Activated T-helper 1 cell treated with anti-CD3 and anti-CD28 coated beads, Interleukin-2, amount 50 U/mL, for 16 hours (primary cell): ENCODE results near the gene KRTAP10-11.
"Not testable (repeated sequence)": the region's sequence is repeated elsewhere in the genome, so short reads cannot be mapped to it uniquely, and the experiment has no call there.

Experiments
- DNase-seq, 2 donors: peaks; one replicate each; pipeline ENCODE4 v3.0.0-alpha.2; 2020; ENCODE audit warnings: low read depth in 1 of 2, low spot score in 1 of 2

Gene KRTAP10-11

GRCh38 chr21:44614961-44615391 is 31.2 kb upstream of the KRTAP10-11 start:
- no peak for DNase-seq

- no peak for DNase-seq
Observed at GRCh38 chr21:44615466-44615865, 30.7 kb upstream of the KRTAP10-11 start.

DNA sequence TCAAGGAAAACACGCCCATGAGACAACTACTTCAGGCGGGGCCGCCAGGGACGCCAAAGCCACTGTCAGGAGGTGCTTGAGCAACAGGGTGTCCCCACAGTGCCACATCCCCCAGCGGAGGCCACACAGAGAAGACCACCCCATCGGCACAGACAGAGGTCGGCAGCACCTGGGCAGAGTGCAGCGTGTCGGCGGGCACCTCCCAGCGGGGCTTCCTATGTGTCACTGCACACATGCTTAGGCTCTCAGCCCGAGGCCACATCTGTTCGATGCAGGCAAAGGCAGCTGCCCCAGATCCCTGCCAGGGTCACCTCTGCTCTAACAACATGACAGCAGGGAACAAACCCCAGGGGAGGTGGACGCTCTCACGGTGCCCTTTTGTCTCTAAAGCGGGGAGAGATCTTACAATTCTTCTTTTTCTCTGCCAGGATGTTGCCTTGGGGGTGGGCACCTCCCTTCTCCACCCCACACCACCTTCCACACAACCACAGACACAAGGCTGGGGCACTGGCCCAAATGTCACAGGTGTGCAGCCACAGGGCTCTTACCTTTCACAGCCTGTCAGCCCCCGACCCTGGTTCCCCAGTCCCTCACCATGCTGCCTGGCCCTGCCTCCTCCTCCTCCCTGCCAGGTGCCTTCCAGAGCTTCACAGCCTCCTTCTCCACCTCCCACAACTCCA is 30.2 kb upstream of the KRTAP10-11 start:
- no peak for DNase-seq

DNA sequence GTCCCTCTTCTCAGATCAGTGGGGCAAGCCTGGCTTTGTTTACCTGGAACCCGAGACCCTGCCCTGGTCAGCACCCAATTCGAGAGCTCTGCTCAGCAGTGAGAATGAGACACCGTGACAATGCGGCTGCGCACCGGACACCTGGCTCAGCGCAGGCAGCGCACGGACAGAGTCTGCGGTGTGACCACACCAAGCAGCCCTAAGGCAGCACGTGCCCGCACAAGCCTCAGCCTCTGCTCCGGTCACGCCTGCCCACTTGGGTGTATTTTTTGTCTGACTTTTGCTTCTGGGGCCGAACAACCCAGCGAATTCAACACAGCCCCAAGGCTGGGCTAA is 29.7 kb upstream of the KRTAP10-11 start:
- DNase-seq, result no peak

GRCh38 chr21:44617071-44617501 is 29.1 kb upstream of the KRTAP10-11 start:
- DNase-seq, result no peak

DNA sequence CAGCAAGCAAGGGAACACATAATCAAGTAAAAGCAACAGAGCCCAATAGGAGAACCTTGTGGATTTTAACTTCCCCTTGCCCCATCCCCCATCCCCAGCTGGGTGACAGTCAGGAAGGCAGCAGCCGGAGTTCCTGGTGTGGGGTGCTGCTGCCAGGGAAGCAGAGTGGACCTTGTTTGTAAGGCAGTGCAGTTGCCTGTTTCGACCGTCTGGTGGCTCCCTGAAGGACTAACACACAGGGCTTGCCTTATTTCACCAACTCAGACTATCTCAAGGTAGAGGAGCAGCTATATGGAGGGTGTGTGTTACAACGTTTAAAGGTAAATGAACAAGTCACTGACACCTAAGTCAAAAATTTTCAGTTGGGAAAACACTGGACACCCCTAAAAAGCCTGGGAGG is 27.7 kb upstream of the KRTAP10-11 start:
- DNase-seq, result no peak

GRCh38 chr21:44618909-44619308 is 27.3 kb upstream of the KRTAP10-11 start:
- peak; percentile 36 to 43 for DNase-seq

DNA sequence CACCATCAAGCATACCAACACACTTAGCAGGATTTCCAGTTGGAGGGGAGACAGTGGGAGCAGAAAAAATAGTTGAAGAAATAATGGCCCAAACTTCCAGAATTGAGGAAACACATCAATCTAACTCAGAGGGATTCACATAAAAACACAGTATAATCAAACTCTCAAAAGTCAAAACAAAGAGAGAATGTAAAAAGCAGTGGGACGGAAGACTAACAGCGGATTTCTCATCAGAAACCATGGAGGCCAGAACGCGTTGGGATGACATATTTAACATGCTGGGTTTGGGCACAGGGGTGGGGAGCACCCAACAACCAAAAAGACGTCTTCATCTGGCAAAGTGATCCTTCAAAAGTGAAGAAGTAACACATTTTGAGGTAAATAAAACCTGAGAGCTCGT is 26.3 kb upstream of the KRTAP10-11 start:
- DNase-seq, result no peak

DNA sequence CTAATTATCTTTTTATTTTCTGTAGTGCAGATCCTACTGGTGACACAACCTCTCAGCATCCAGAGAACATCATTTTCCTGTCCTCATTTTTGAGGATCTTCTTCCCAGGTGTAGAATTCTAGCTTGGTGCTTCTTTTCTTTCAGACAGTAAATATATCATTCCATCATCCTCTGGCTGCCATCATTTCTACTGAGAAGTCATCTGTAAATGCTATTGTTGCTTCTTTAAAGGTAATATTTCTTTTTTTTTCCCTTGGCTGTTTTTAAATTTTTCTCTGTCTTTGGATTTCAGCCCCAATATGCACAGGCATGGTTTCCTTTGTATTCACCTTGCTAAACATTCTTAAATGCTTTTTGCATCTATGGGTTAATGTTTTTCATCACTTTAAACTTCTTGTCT is 22.6 kb upstream of the KRTAP10-11 start:
- DNase-seq, result no peak

DNA sequence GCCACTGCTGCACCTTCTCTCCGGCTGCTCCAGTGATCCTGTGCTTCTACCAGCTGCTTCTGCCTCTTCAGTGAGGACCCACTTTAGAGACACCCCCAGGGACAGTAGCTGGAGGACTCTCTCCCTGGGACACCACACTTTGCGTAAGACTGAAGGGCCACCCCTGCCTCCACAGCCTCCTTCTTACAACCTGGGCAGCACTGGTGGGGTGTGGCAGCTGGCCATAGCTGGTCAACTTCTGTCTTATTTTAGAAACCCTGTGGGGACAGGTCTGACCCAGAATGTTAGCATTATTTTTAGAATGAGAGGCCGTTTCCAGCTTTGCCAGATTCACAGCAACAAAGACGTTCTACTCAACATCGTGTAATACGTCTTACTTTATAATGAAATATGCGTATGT is 20.5 kb upstream of the KRTAP10-11 start:
- no peak for DNase-seq

- DNase-seq, result no peak
Observed at GRCh38 chr21:44626262-44626661, 20.0 kb upstream of the KRTAP10-11 start.

DNA sequence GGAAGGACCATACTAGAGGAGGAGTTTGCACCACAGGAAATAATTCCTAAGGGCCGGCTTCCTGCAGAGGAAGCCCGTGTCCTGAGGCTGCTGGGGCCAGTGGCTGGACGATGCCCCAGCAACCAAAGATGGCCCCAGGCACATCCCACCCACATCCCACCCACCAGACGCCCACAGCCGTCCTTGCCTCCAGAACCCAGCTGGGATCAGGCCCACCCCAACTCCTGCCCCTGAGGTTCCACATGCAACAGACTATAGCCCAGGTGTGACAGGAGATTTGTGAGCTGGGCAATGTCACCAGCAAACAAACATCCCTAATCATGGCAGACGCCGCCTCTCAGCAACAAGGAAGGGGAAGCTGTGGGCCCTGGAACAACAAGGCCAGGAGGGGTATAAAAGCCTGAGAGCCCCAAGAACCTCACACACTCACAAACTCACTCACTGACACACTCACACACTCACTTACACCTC is 19.5 kb upstream of the KRTAP10-11 start, which contains the start of gene KRTAP10-9:
Gene KRTAP10-9 (plus strand): TSS at position 421 of the 471 bp plus-strand sequence. CDS start 79 bp downstream, outside the sequence.
- no peak for DNase-seq

- DNase-seq, result not testable (repeated sequence)
Observed at GRCh38 chr21:44627181-44627822, 18.9 kb upstream of the KRTAP10-11 start.

GRCh38 chr21:44627831-44628233 is 18.4 kb upstream of the KRTAP10-11 start:
- DNase-seq, result not testable (repeated sequence)

GRCh38 chr21:44628707-44629391 is 17.4 kb upstream of the KRTAP10-11 start:
- no peak for DNase-seq

DNA sequence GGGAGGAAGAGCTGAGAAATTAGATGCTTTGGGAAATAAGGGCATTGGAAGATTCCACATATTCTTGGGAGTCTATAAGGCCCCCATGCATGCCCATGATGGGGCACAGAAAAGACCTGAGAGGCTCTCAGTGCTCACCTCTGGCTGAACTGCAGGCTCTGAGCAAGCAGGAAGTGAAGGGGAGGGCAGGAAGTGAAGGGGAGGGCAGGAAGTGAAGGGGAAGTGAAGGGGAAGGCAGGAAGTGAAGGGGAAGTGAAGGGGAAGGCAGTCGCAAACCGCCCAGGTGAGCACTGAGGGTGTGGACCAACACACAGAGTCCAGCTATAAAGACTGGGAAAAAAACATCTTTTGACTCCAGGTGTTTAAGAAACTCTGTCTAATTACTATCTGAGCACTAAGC is 15.8 kb upstream of the KRTAP10-11 start:
- no peak for DNase-seq

DNA sequence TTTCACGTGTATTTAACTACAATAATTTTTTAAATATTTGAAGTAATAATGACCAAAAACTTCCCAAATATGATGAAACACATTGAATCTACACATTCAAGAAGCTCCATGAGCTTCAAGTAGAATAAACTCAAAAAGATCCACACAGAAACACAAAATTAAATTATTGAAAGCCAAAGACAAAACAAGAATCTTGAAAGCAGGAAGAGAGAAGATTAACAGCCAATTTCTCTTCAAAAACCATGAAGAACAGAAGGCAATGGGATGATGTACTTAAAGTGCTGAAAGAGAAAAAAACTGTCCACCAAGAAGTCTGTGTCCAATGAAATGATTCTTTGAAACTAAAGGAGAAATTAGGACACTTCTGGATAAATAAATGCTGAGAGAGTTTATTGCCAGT is 14.1 kb upstream of the KRTAP10-11 start:
- DNase-seq, result no peak

DNA sequence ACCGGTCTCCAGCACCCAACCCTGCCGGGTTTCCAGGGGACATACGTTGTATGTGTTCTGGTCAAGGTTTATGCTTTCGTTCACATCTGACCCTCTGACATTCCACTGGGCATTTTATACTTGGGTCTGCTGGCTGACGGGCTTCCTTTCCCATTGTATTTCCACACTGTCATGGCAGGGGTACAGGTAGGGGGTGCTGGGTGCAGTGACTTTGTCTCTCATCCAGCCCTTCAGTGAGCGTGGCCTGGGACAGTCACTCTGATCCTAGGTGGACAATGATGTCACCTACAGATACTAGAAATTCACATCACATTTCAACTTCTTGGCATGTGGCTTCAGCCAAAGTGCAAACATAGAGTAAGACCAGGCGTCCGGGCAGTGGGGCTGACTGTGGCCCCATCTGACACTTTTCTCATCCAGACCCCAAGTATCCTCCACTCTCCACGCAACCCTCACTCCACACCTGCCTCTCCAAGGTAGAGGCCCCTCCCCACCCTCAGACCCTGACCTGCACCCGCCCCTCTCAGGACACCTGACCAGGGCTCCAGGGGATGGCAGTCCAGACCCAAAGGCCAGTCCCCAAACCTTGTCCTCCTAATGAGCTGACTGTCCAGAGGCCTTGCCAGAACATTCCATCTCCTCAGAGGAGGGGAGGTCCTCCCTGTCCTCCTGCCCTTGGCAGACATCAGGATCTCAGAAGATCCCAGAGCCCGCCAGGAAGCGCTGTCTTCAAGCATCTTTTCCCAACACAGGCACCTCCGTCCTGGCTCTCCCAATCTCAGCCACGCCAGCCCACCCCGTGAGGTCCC is 9.8 kb upstream of the KRTAP10-11 start:
- DNase-seq, result no peak

DNA sequence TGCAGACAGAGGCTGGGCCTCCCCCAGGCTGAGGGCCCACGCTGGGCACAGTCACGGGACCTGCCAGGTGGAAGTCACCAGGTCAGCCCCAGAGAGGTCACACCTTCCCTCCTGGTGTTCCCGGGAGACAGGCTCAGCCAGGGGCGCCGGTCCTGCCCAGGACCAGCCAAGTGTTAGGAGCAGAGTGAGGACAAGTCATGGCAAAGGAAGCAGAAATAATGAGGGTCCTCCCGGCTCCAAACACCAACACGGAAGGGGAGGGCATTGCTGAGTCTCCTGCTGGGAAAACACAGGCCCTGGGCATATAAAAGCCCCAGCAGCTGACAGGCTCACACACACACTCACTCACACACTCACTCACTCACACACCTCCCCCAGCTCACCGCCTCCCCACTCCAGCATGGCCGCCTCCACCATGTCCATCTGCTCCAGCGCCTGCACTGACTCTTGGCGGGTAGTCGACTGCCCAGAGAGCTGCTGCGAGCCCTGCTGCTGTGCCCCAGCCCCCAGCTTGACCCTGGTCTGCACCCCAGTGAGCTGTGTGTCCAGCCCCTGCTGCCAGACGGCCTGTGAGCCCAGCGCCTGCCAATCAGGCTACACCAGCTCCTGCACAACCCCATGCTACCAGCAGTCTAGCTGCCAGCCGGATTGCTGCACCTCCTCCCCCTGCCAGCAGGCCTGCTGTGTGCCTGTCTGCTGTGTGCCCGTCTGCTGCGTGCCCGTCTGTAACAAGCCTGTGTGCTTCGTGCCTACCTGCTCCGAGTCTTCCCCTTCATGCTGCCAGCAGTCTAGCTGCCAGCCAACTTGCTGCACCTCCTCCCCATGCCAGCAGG is 9.0 kb upstream of the KRTAP10-11 start, which contains the start of gene KRTAP10-10:
Gene KRTAP10-10 (plus strand): TSS at position 339 of the 833 bp plus-strand sequence. CDS start 62 bp downstream, at position 401.
- DNase-seq, result no peak

DNA sequence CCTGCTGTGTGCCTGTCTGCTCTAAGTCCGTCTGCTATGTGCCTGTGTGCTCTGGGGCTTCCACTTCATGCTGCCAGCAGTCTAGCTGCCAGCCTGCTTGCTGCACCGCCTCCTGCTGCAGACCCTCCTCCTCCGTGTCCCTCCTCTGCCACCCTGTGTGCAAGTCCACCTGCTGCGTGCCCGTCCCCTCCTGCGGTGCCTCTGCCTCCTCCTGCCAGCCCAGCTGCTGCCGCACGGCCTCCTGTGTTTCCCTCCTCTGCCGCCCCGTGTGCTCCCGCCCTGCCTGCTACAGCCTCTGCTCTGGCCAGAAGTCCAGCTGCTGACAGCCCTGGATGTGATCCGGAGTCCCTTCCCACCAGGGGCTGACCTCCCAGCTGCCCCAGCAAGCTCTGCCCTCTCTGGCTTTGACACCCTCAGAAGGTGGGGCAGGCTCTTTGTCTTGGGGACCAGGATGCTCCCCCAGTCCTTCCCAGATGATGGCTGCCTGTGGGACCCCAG is 8.3 kb upstream of the KRTAP10-11 start:
- not testable (repeated sequence) for DNase-seq
